NCI-H2029 (cell line): Measurements from ENCODE around the gene NT5DC1.

Source experiments
- DNase-seq: peaks from one replicate; lab custom pipeline; 2025; lab: John Stamatoyannopoulos, UW

Gene NT5DC1

GRCh38 chr6:116246089-116246488, 145.4 kb downstream of the NT5DC1 start:
- DNase-seq = no peak

GRCh38 chr6:116247285-116247684, 146.6 kb downstream of the NT5DC1 start:
- DNase-seq = no peak

GRCh38 chr6:116248577-116248976, 147.9 kb downstream of the NT5DC1 start:
- DNase-seq = no peak

- no peak for DNase-seq
Observed at GRCh38 chr6:116251568-116252384, 151.1 kb downstream of the NT5DC1 start.

GRCh38 chr6:116253188-116253504, 152.5 kb downstream of the NT5DC1 start:
- DNase-seq = no peak

- peak; percentile 100 for DNase-seq
Observed at GRCh38 chr6:116253505-116254296, 153.0 kb downstream of the NT5DC1 start, which contains the start of gene TSPYL4. TSPYL4 (minus strand) TSS chr6:116254075; CDS start chr6:116254008, 67 bp downstream.

GRCh38 chr6:116254297-116255056, 153.8 kb downstream of the NT5DC1 start:
- DNase-seq = peak; percentile 45

- DNase-seq = no peak
Observed at GRCh38 chr6:116255246-116255800, 154.7 kb downstream of the NT5DC1 start.

GRCh38 chr6:116256694-116257093, 156.0 kb downstream of the NT5DC1 start:
- no peak for DNase-seq

- no peak for DNase-seq
Observed at GRCh38 chr6:116258520-116258919, 157.9 kb downstream of the NT5DC1 start.

GRCh38 chr6:116263353-116263752, 162.7 kb downstream of the NT5DC1 start:
- DNase-seq = no peak

GRCh38 chr6:116265041-116265829, 164.6 kb downstream of the NT5DC1 start:
- peak; percentile 90 for DNase-seq

- DNase-seq = no peak
Observed at GRCh38 chr6:116266803-116267202, 166.2 kb downstream of the NT5DC1 start.

GRCh38 chr6:116267836-116268588, 167.4 kb downstream of the NT5DC1 start:
- DNase-seq = no peak

- DNase-seq = peak; percentile 96
Observed at GRCh38 chr6:116268589-116269293, 168.1 kb downstream of the NT5DC1 start.

- DNase-seq = no peak
Observed at GRCh38 chr6:116271149-116271708, 170.6 kb downstream of the NT5DC1 start.

GRCh38 chr6:116277124-116277523, 176.5 kb downstream of the NT5DC1 start:
- DNase-seq = no peak

GRCh38 chr6:116278481-116278829, 177.8 kb downstream of the NT5DC1 start:
- no peak for DNase-seq

- peak; percentile 97 for DNase-seq
Observed at GRCh38 chr6:116278854-116279231, 178.2 kb downstream of the NT5DC1 start.
